GM12878 (cell line): ENCODE data around the gene FCN2. TPM values are rescaled to one million over a fixed set of nuclear protein-coding genes. Genes with fewer than 3 reads are reported as not detected.

Source experiments
- ATAC-seq: fragments of 200-7000 bp; cut with Tn5 transposase; 3 replicates; pipeline ENCODE4 v1.9.1; 2020; ENCODE audit warnings: mild to moderate bottlenecking, moderate library complexity
- BruUV-seq: library from RNA; stranded (reverse); fragments of 400-500 nt; replicated peaks from 2 replicates; lab custom pipeline; 2021; lab: Mats Ljungman, UMichigan
- CTCF ChIA-PET: fragments of 300-600 bp; sonication (Branson Sonifier 250); formaldehyde crosslinking; extraction: SDS; loops from one replicate; lab custom pipeline; 2021; ENCODE audit warnings: inconsistent platforms; lab: Yijun Ruan, JAX
- POLR2A ChIA-PET: fragments of 350-600 bp; formaldehyde crosslinking; extraction: SDS; loops from one replicate; lab custom pipeline; 2021; ENCODE audit warnings: inconsistent platforms; lab: Charles Lee
- RAD21 ChIA-PET: fragments of 300-600 bp; sonication (Branson Sonifier 250); formaldehyde crosslinking; loops from one replicate; lab custom pipeline; 2023; ENCODE audit warnings: antibody characterized with exemption; ENCODE audit not compliant: unreplicated experiment; lab: Charles Lee
- SMC1A ChIA-PET: fragments of 300-600 bp; sonication (Branson Sonifier 250); formaldehyde crosslinking; loops from one replicate; lab custom pipeline; 2023; ENCODE audit not compliant: unreplicated experiment, uncharacterized antibody; lab: Charles Lee
- DNase-seq: peaks from one replicate; pipeline ENCODE4 v3.0.0-alpha.2; 2011; ENCODE audit warnings: low read depth, low spot score
- FAIRE-seq: peaks from 3 replicates; lab custom pipeline; 2011; peaks lifted over from hg19 to GRCh38; lab: Jason Lieb, UNC
- H2AFZ ChIP-seq: 2 replicates; pipeline ENCODE4 v1.6.0; 2011; ENCODE audit warnings: low read depth, low read length, control low read depth; ENCODE audit not compliant: control insufficient read depth
- H3K27ac ChIP-seq: 2 replicates; pipeline ENCODE4 v1.5.1; 2011; ENCODE audit warnings: control low read depth; ENCODE audit not compliant: control insufficient read depth, insufficient read depth
- H3K27me3 ChIP-seq, 2 experiments: replicated peaks in 1 of 2; 2 replicates each; pipeline versions ENCODE4 v1.6.0 to v1.6.1; 2011; ENCODE audit warnings: low read length in 1 of 2; ENCODE audit not compliant: control insufficient read depth in 2 of 2, insufficient read depth in 2 of 2
- H3K36me3 ChIP-seq, 2 experiments: 2 replicates each; pipeline ENCODE4 v1.5.1; 2011; ENCODE audit warnings: low read length in 1 of 2; ENCODE audit not compliant: control insufficient read depth in 2 of 2, insufficient read depth in 2 of 2
- H3K4me1 ChIP-seq: 2 replicates; pipeline ENCODE4 v1.6.1; 2011; ENCODE audit warnings: mild to moderate bottlenecking, low read length, moderate library complexity, mixed read lengths; ENCODE audit not compliant: control insufficient read depth, insufficient read depth
- H3K4me2 ChIP-seq: 2 replicates; pipeline ENCODE4 v1.6.0; 2011; ENCODE audit warnings: control low read depth; ENCODE audit not compliant: control insufficient read depth, insufficient read depth
- H3K4me3 ChIP-seq: fragments of 200-600 bp; sonication (generic); 2 replicates; pipeline ENCODE4 v1.5.1; 2016
- H3K79me2 ChIP-seq: 2 replicates; pipeline ENCODE4 v1.6.0; 2011; ENCODE audit warnings: low read length; ENCODE audit not compliant: control insufficient read depth, insufficient read depth
- H3K9ac ChIP-seq: 2 replicates; pipeline ENCODE4 v1.8.0; 2011; ENCODE audit warnings: low read length, control low read depth, mixed read lengths; ENCODE audit not compliant: control insufficient read depth, insufficient read depth
- H3K9me3 ChIP-seq: replicated peaks from 3 replicates; pipeline ENCODE4 v1.5.1; 2011; ENCODE audit warnings: mild to moderate bottlenecking, low read length; ENCODE audit not compliant: control insufficient read depth, insufficient read depth
- H4K20me1 ChIP-seq: 2 replicates; pipeline ENCODE4 v1.6.0; 2011; ENCODE audit not compliant: control insufficient read depth, insufficient read depth
- BHLHE40 ChIP-seq, 2 experiments: fragments of 450-650 bp in 1 of 2; IDR thresholded peaks; 2 replicates each; pipeline ENCODE4 v1.6.1; 2011 to 2017; ENCODE audit warnings: low read depth in 2 of 2, borderline replicate concordance in 1 of 2, improper control_type of control experiment in 1 of 2, low read length in 1 of 2, mild to moderate bottlenecking in 1 of 2
- DPF2 ChIP-seq: fragments of 450-650 bp; IDR thresholded peaks from 2 replicates; pipeline ENCODE4 v1.6.1; 2017; ENCODE audit warnings: mild to moderate bottlenecking
- EGR1 ChIP-seq, 2 experiments: IDR thresholded peaks; 1 replicate in 1 of 2; 2 replicates in 1 of 2; pipeline ENCODE4 v1.6.1; 2011 to 2012; ENCODE audit warnings: low read depth in 2 of 2, low read length in 2 of 2, borderline replicate concordance in 1 of 2, mild to moderate bottlenecking in 1 of 2, moderate library complexity in 1 of 2
- IRF4 ChIP-seq: IDR thresholded peaks from 2 replicates; pipeline ENCODE4 v1.6.1; 2011; ENCODE audit warnings: low read depth, low read length
- JUND ChIP-seq: IDR thresholded peaks from 2 replicates; pipeline ENCODE4 v1.6.1; 2012; ENCODE audit warnings: low read depth, mild to moderate bottlenecking, low read length, improper control_type of control experiment, moderate library complexity
- MXI1 ChIP-seq: fragments of 150-350 bp; IDR thresholded peaks from 2 replicates; pipeline ENCODE4 v1.6.1; 2011; ENCODE audit warnings: low read depth, mild to moderate bottlenecking, inconsistent platforms, low read length, improper control_type of control experiment
- MYC ChIP-seq: IDR thresholded peaks from 2 replicates; pipeline ENCODE4 v1.6.1; 2011; ENCODE audit warnings: mild to moderate bottlenecking, low read length, moderate library complexity, inconsistent platforms; ENCODE audit not compliant: insufficient read depth, insufficient replicate concordance, insufficient read length, severe bottlenecking
- SMAD1 ChIP-seq: fragments of 450-650 bp; IDR thresholded peaks from 2 replicates; pipeline ENCODE4 v1.6.1; 2018; ENCODE audit warnings: mild to moderate bottlenecking, low read depth; ENCODE audit not compliant: partially characterized antibody
- TAF1 ChIP-seq: IDR thresholded peaks from 2 replicates; pipeline ENCODE4 v1.6.1; 2011; ENCODE audit warnings: mild to moderate bottlenecking, low read depth, low read length, borderline replicate concordance
- ZNF207 ChIP-seq: fragments of 450-650 bp; IDR thresholded peaks from 2 replicates; pipeline ENCODE4 v1.6.1; 2014; ENCODE audit warnings: antibody characterized with exemption, mild to moderate bottlenecking, borderline replicate concordance
- WGBS: methylation state at CpG from one replicate; pipeline ENCODE4 v1.1.6; 2016; ENCODE audit warnings: low lambda C conversion rate; ENCODE audit not compliant: insufficient replicate concordance, insufficient coverage; ENCODE audit errors: missing lambda C conversion rate; 5-methylcytosine and 5-hydroxymethylcytosine counted together
- in situ Hi-C: fragments of 300-500 bp; cut with MboI; formaldehyde crosslinking; loops from 9 replicates; pipeline ENCODE4 v1.14.3; 2018; ENCODE audit warnings: mixed read lengths
- intact Hi-C: fragments of 100-400 bp; cut with micrococcal nuclease; formaldehyde crosslinking; loops from one replicate; pipeline ENCODE4 v1.14.2; 2022; ENCODE audit not compliant: unreplicated experiment
- polyA plus RNA-seq, 11 experiments: library from polyadenylated mRNA; depleted of rRNA in 4 of 11; unstranded in 6 of 11; stranded (reverse) in 5 of 11; fragments of >200 nt; fragmentation: Nextera tagmentation in 4 of 11; fragmentation: Illumina TruSeq in 1 of 11; extraction: Ambion mirVana in 4 of 11; extraction: Trizol in 1 of 11; gene quantifications; 1 replicate in 1 of 11; 2 replicates in 10 of 11; pipeline versions ENCODE4 v1.2.1 to v1.2.3, GENCODE V29; 2011 to 2016; ENCODE audit warnings: inconsistent platforms in 2 of 11, missing spikeins in 2 of 11, low read depth in 1 of 11
- total RNA-seq, 4 experiments: library from RNA; depleted of rRNA in 3 of 4; stranded (reverse); fragments of >200 nt in 3 of 4; fragmentation: Illumina TruSeq in 1 of 4; extraction: Trizol in 1 of 4; gene quantifications; 2 replicates each; pipeline versions ENCODE4 v1.2.1 to v1.2.3, GENCODE V29; 2013 to 2021
- TF ChIP-seq, protein P1 (sequence below): fragments of 450-650 bp; IDR thresholded peaks from 2 replicates; pipeline ENCODE4 v1.6.1; 2017; ENCODE audit warnings: antibody characterized with exemption, mild to moderate bottlenecking, moderate library complexity

FCN2 gene
- total and polyA plus RNA-seq, 10 of the 15 experiments (the other 5 are each of a cell fraction or from before 2014, with no cell fraction given): not detected

DNA sequence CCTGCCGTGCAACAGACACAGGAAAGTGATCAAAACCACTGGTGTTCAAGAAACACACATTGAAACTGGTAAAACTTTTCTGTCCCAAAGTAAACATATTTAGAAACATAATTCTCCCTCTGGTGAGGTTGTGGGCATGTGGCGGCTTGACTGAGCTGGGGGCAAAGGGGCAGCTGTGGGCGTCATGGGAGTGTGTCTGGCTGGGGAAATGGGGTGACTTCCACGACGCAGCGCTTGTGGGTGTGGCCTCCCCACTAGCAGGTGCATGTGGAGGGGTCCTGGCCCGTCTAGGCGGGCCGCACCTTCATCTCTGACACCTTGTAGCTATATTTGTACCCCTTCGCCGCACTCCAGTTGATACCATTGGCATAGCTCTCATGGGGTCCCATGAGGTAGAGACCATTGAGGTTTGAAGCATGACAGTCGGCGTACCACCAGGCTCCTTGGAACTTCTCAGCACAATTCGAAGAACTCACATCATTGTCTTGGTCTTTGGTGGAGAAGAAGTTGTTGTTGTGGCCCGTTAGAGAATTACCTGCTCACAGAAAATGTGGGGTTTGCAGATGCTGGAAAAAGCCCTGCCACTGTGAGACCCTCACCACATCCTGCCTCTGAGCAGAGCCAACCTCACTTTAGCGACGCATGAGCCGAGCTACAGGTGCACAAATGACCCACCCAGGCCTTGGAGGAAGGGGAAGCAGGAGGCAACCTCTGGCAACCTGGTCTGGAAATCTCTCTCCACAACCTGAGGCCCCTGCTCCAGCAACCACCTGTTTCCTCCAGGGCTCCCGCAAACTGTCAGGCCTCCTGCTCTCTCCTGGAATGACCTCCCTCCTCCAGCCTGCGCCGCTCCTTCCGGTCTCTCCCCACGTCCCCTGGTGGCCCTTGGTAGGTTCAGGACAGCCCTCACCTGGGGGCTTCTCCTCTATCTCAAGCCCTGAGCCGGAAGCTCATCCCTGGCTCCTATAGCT lies 29.2 kb downstream of the FCN2 start:
- no peak overlapping the region for H3K4me2 ChIP-seq
- ChIA-PET RAD21 (no interaction called here), CTCF (no interaction called here), SMC1A (no interaction called here), POLR2A (no interaction called here)
- H3K4me3 ChIP-seq: no peak overlapping the region
- H3K9me3 ChIP-seq: no peaks in the 10 kb centered on the region
- no peak overlapping the region for H2AFZ ChIP-seq
- H3K36me3 ChIP-seq: no peaks in the 10 kb centered on the region
- FAIRE-seq (no peak), ATAC-seq (no peak), DNase-seq (no peak)
- intact Hi-C loops: no loop called here
- TF ChIP-seq DPF2: no peak
- TF ChIP-seq MYC: no peak
- no peak for TF ChIP-seq IRF4
- no peak for TF ChIP-seq JUND
- TF ChIP-seq, protein P1, sequence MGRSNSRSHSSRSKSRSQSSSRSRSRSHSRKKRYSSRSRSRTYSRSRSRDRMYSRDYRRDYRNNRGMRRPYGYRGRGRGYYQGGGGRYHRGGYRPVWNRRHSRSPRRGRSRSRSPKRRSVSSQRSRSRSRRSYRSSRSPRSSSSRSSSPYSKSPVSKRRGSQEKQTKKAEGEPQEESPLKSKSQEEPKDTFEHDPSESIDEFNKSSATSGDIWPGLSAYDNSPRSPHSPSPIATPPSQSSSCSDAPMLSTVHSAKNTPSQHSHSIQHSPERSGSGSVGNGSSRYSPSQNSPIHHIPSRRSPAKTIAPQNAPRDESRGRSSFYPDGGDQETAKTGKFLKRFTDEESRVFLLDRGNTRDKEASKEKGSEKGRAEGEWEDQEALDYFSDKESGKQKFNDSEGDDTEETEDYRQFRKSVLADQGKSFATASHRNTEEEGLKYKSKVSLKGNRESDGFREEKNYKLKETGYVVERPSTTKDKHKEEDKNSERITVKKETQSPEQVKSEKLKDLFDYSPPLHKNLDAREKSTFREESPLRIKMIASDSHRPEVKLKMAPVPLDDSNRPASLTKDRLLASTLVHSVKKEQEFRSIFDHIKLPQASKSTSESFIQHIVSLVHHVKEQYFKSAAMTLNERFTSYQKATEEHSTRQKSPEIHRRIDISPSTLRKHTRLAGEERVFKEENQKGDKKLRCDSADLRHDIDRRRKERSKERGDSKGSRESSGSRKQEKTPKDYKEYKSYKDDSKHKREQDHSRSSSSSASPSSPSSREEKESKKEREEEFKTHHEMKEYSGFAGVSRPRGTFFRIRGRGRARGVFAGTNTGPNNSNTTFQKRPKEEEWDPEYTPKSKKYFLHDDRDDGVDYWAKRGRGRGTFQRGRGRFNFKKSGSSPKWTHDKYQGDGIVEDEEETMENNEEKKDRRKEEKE: no peak
- no peak for TF ChIP-seq EGR1 (IDR thresholded peaks at IDR 0.05; ENCODE audit: borderline replicate concordance in 1 of 2, low read depth in 2 of 2, low read length in 2 of 2)
- no peak for TF ChIP-seq ZNF207
- no peak for TF ChIP-seq BHLHE40 (IDR thresholded peaks at IDR 0.05; ENCODE audit: borderline replicate concordance in 1 of 2, low read depth in 2 of 2, low read length in 1 of 2)
- no peak for TF ChIP-seq TAF1
- TF ChIP-seq MXI1: no peak
- TF ChIP-seq SMAD1: no peak
- no peaks in the 10 kb centered on the region for H3K27me3 ChIP-seq
- BruUV-seq: no TSS peak
- H3K9ac ChIP-seq: no peak overlapping the region
- no peaks in the 10 kb centered on the region for H3K79me2 ChIP-seq
- no peaks in the 10 kb centered on the region for H3K4me1 ChIP-seq
- WGBS: 22% methylated on average over 24 of the region's 24 CpGs
- H4K20me1 ChIP-seq: no peaks in the 10 kb centered on the region
- H3K27ac ChIP-seq: no peak overlapping the region
- in situ Hi-C loops: no loop called here
